GM19099 (cell line): ENCODE results near the gene FGF22.

Experiments used
- POLR2A ChIP-seq: IDR thresholded peaks from 3 replicates; pipeline ENCODE4 v1.6.1; 2011; ENCODE audit warnings: low read depth; ENCODE audit not compliant: insufficient read length; ENCODE audit errors: extremely low read depth

The FGF22 gene

DNA sequence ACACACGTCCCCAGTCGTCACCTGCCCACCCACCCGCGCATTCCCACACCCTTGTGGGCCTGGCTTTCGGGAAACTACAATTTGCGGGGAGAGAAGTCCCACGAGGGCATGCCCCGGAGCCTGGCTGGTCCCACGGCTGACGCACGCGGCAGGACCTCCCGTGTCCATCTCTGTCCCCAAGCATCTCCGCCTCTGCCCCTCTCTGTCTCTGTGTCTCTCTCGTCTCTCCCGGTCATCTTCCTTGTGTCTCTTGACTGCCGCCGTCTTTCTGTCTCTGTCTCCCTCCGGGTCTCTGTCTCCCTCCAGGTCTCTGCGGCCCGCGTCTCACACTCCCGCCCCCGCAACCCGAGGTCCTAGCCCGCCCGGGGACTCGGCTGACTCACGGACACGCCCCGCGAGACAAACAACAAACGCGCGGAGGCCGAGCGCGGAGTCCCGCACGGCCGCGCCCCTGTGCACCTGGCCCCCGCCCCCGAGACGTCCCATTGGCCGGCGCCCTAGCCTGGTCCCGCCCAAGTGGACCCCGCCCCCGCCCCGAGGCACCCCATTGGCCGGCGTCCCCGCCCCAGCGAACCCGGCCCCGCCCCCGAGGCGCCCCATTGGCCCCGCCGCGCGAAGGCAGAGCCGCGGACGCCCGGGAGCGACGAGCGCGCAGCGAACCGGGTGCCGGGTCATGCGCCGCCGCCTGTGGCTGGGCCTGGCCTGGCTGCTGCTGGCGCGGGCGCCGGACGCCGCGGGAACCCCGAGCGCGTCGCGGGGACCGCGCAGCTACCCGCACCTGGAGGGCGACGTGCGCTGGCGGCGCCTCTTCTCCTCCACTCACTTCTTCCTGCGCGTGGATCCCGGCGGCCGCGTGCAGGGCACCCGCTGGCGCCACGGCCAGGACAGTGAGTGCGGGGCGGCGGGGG lies at the start of gene FGF22:
FGF22 (plus strand) TSS at position 627 of the 908 bp plus-strand sequence; CDS start at position 674, 47 bp downstream.
- no peak for TF ChIP-seq POLR2A

DNA sequence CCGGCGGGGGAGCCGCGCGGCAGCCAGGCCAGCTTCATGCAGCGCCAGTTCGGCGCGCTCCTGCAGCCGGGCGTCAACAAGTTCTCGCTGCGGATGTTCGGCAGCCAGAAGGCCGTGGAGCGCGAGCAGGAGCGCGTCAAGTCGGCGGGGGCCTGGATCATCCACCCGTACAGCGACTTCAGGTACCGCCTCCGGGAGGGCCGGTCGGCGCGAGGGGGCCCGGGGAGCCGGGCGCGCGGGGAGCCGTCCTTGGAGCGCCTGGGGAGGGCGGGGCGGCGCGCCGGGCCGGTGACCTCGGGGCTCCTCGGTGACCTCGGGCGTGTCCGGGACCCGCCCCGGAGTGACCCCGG lies 49.3 kb upstream of the FGF22 start:
- no peak for TF ChIP-seq POLR2A

DNA sequence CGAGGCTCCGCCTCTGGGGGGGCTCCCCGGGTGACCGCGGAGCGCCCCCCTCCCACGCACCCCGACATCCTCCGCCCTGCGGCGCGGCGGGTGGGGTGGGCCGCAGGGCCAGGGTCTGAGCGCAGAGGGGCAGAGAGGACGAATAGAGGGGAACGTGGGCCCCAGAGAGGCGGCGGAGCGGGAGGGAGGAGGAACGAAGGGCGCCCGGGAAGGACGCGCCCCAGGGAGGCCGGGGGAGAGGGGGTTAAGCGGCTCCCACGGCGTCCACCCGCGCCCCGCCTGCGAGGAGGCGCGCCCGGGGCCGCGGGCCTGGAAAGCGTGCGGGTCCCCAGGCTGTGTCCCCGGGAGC lies 49.0 kb upstream of the FGF22 start:
- TF ChIP-seq POLR2A, result no peak

DNA sequence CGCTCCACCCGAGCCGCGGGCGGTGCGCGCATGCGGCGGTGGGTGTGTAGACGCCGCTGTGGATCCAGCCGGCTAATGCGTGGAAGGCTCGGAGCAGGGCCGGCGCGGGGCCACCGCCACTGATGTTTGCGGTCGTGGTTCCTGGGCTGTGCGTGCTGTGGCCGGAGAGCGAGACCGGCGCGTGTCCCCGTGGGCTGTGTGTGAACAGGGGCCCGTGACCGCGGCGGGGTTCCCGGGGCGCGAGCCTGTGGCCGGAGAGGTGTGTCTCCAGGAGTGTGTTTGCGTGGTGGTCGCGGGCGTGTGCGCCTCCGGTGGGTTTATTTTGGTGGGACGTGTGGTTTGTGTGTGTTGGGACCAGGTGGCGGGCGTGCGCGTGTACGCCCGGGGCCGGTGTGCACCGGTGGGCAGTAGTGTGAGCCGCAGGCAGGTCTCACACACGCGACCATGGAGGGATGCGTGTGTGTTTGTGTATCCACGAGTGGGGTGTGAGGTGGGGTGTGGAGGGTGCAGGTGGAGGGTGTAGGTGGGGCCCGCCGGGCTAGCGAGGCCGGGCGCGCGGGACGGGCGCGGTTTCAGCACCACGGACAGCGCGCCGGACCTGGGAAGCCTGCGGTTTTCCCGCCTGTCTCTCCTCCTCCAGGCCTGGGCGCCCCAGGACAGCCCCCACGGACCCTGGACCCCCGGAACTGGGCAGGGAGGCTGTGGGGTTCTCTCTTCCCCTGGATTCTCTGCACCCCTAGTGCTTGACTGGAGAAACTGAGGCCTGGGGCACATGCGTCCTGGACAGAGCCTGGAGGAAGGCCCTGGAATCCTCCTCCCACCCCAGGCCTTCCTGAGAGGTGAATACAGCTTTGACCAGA lies 48.4 kb upstream of the FGF22 start:
- no peak for TF ChIP-seq POLR2A

DNA sequence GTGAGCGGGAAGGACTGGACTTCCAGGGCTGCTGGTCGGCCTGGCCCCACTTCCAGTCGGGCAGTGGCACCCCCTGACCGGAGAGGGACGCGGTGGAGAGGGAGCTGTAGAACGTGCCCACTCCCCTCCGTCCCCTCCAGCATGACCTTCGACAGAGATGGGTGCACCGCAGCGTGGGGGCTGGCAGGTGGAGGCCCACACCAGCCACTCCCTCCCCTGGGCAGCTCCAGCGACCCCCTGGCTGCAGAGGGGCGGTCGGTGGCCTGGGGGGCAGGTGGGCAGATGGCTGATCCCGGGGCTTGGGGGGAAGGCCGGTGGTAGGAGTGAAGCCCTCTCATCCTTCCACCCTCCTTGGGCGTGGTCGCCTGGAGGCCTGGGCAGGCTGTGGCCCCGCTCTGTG lies 47.6 kb upstream of the FGF22 start:
- TF ChIP-seq POLR2A, result no peak

DNA sequence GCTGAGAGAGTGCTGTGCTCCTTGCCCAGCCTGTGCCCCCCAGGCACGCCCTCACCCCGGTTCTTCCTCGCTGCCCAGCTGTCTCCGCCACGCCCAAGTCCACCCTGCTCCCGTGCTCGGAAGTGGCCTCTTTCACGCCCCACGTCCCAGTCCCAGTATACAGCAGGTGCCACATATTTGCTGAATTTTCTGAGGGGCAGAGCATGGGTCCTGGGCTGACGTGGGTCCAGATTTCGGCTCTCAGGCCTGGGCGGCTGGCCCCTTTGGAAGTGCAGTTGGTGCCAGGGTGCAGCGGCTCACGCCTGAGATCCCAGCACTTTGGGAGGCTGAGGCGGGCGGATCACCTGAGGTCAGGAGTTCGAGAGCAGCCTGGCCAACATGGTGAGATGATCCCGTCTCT lies 46.6 kb upstream of the FGF22 start:
- no peak for TF ChIP-seq POLR2A

DNA sequence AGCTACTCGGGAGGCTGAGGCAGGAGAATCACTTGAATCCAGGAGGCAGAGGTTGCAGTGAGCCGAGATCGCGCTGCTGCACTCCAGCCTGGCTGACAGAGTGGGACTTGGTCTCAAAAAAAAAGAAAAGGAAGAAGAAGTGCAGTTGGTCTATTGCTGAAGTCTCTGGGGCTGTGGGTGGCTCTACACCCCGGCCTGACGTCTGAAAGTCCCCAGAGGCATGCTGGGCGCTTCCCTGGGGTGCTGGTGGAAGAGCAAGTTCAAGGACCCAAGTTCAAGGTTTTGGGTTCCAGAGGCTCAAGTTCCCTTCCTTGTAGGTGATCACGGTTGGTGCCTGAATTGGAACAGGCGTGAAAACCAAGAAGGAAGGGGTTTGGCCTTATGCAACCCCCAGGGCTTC lies 46.2 kb upstream of the FGF22 start:
- TF ChIP-seq POLR2A, result no peak

DNA sequence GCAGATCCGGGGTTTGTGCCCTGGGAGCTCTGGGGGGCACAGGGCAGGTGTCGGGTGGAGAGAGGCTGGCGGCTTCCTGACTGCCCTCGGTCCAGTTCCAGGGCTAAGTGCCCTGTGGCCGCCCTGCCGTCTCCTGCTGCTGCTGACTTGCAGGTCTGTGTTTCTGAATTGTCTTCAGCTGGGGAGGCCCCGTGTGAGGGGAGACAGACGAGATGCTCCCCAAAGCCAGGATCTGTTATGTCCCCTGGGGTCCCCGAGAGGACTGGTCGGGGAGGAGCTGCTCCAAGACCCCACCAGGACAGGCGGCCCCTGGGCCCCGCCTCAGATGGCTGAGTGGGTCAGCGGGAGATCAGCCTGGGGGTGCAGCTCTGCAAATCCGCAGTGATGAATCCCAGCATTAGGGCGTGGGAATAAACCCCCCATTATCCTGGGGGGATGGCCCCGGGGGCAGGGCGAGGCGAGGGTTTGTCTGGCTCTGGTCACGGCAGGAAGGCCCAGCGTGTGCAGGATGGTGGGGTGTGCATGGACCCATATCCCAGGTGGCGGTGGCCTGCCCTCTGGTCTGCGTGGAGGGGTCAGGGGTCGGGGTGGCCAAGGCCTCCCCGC lies 45.3 kb upstream of the FGF22 start:
- TF ChIP-seq POLR2A, result no peak

DNA sequence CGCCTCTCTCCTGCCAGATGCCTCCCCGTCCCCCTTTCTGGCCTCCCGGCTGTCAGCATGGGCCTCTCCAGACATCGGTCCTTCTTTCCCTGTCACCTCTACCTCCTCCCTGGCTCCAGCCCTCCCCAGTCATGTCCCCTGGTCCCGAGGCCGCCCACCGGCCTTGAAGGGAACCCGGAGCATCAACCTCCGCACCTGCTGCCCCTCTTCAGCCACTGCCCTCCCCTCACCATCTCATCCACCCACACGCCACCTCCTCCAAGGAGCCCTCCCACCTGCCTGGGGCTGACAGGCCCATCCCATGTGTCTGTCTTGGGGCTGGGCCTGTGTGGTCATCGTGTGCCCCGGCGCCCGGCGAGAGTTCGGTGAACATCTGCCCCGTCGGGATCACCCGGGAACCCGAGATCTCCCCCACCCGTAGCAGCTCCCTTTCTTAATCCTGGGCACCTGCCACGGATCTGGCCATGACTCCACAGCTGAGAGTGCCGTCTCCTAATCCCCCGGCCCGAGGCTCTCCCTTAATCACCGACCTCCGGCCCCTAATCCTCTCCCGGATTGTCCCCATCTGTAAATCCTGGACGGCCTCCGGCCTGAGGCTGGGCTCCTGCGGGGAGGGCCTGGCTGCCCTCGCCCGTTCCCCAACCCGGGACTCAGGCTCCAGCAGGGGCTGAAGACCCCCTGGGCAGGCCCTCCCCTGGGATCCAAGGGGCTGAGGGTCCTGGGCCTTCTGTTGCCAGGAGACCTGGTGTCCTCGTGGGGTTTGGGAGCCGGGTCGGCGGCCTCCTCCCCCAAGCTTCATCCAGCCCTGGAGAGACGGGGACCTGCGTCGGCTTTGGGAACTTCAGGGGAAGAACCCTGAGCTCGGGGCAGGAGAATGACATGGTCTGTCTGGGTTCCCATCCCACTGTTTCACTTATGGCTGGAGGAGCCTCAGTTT lies 44.1 kb upstream of the FGF22 start:
- TF ChIP-seq POLR2A, result no peak

DNA sequence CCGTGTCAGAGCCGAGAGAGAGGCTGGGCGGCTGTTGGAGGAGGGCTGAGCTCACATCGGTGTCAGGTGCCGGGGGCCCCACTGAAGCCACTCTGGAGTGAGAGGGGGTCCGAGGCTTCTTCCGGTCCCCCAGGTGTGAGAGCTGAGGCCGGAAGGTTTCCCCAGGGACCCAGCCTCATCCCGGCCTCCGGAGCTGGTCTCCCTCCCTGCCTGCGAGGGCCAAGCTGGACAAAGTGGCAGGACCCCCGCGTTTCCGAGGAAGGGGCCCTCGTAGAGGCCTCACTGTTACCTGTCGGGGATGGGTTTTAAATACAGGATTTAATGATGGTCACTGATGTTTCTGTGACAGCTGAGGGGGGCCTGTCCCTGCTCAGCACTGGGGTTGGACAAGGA lies 43.4 kb upstream of the FGF22 start:
- no peak for TF ChIP-seq POLR2A

DNA sequence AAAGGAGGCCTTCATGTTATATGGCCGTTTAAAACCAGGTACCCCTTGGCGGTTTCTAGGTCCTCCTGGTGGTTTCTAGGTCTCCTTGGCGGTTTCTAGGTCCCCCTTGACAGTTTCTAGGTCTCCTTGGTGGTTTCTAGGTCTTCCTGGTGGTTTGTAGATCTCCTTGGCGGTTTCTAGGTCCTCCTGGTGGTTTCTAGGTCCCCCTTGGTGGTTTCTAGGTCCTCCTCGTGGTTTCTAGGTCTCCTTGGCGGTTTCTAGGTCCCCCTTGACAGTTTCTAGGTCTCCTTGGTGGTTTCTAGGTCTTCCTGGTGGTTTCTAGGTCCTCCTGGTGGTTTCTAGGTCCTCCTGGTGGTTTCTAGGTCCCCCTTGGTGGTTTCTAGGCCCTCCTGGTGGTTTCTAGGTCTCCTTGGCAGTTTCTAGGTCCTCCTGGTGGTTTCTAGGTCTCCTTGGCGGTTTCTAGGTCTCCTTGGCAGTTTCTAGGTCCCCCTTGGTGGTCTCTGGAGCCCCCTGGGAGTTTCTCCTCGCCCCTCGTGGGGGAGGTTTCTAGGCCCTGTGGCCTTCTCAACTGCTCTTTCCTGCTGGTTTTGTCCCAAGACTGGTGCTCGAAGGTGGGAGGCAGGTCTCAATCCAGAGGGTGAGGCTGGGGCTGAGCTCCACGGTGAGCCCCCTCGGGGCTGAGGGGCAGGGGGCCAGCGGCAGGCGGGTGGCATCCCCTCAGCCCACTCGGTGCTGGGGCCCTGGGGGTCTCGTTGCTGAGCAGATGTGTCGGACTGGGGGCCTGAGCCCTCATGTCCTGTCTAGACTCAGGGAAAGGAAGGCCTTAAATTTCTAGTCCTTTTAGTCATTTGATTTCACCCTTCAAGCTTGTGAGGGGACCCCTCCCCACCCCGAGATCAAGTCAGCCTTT lies 42.0 kb upstream of the FGF22 start:
- TF ChIP-seq POLR2A, result no peak

DNA sequence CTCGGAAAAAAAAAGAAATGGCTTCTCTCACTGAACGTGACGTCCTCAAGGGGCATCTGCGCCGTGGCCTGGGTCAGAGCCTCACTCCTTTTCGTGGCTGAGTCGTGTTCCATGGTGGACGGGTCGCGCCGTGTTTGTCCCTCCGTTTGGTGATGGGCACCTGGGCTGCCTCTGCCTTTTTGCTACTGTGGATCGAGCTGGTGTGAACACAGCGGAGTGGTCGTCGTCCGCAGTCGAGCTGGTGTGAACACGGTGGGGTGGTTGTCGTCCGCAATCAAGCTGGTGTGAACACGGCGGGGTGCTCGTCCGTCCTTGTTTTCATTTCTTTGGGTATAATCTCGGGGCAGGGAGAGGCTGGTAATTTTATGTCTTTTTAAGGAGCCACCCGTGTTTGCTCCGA lies 38.4 kb upstream of the FGF22 start:
- no peak for TF ChIP-seq POLR2A

DNA sequence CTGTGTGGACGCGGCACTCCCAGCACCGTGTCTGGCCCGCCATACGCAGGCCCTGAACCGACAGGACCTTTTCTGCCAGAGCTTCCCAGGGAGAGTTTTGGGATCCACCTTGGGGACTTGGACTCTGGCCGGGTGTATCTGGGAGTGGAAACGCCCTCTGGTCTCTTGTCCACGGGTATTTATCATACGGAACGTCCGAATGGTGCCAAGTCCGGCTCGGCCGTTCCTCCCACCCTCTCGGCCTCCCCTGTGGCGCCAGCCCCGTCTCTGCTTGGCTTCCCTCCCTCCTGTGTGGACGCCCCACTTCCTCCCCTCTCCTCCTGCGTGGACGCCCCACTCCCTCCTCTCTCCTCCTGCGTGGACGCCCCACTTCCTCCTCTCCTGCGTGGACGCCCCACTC lies 37.9 kb upstream of the FGF22 start:
- TF ChIP-seq POLR2A, result no peak
